GM10248 (cell line): ENCODE results near the gene SVIL.

Source experiments
- CTCF ChIA-PET: fragments of 300-600 bp; sonication (Branson Sonifier 250); formaldehyde crosslinking; extraction: SDS; loops from one replicate; lab custom pipeline; 2021; ENCODE audit warnings: antibody characterized with exemption; lab: Yijun Ruan, JAX
- POLR2A ChIA-PET: fragments of 350-650 bp; sonication (Branson Sonifier 250); formaldehyde crosslinking; extraction: SDS; loops from one replicate; lab custom pipeline; 2020; ENCODE audit warnings: antibody characterized with exemption; lab: Yijun Ruan, JAX
- DNase-seq: peaks from one replicate; pipeline ENCODE4 v3.0.0; 2012; ENCODE audit errors: extremely low spot score
- CTCF ChIP-seq: IDR thresholded peaks from 2 replicates; pipeline ENCODE4 v1.5.1; 2012; ENCODE audit warnings: mild to moderate bottlenecking, low read depth; ENCODE audit errors: extremely low read depth, missing control alignments, control extremely low read depth

Gene SVIL

GRCh38 chr10:29438271-29438670 is 196.5 kb downstream of the SVIL start:
- no peak for TF ChIP-seq CTCF
- ChIA-PET CTCF (no interaction called here), POLR2A (no interaction called here)
- DNase-seq: no peak

- POLR2A ChIA-PET: no interaction called here
- CTCF ChIA-PET: no interaction called here
- TF ChIP-seq CTCF: no peak
- no peak for DNase-seq
Observed at GRCh38 chr10:29437871-29438270, 196.9 kb downstream of the SVIL start.

GRCh38 chr10:29435809-29436501 is 198.8 kb downstream of the SVIL start:
- ChIA-PET POLR2A (no interaction called here), CTCF (interaction anchor here (1.2 to 3.6 kb wide), 2 partner anchors 10 to 12 kb away, joined by 5 to 10 read pairs; no protein-coding TSS in a partner anchor)
- TF ChIP-seq CTCF: no peak
- no peak for DNase-seq

- no peak for DNase-seq
- ChIA-PET CTCF (interaction anchor here (1.4 to 3.6 kb wide), 2 partner anchors 10 to 12 kb away, joined by 3 to 10 read pairs; no protein-coding TSS in a partner anchor), POLR2A (no interaction called here)
- TF ChIP-seq CTCF: no peak
Observed at GRCh38 chr10:29434111-29434510, 200.7 kb downstream of the SVIL start.

GRCh38 chr10:29431711-29432110 is 203.1 kb downstream of the SVIL start:
- CTCF ChIA-PET: no interaction called here
- POLR2A ChIA-PET: no interaction called here
- no peak for TF ChIP-seq CTCF
- no peak for DNase-seq

- CTCF ChIA-PET: interaction anchor here (1.2 to 1.3 kb wide), 2 partner anchors 10 to 16 kb away, joined by 3 to 4 read pairs; no protein-coding TSS in a partner anchor
- no peak for DNase-seq
- TF ChIP-seq CTCF: no peak
- POLR2A ChIA-PET: no interaction called here
Observed at GRCh38 chr10:29430101-29430500, 204.7 kb downstream of the SVIL start.
